H9 (cell line): ENCODE results near the gene OR2A7. TPM values are rescaled to one million over a fixed set of nuclear protein-coding genes. Genes with fewer than 3 reads are reported as not detected.
"Not testable (repeated sequence)": the region's sequence is repeated elsewhere in the genome, so short reads cannot be mapped to it uniquely, and the experiment has no call there.

Source experiments
- DNase-seq: peaks from one replicate; pipeline ENCODE4 v3.0.0-alpha.2; 2017
- H2AFZ ChIP-seq: one replicate; pipeline ENCODE4 v1.6.1; 2013; ENCODE audit warnings: mild to moderate bottlenecking, low read length, control low read depth, moderate library complexity
- H2AK5ac ChIP-seq: 2 replicates; pipeline ENCODE4 v1.6.1; 2013; ENCODE audit warnings: low read length, control low read depth, mixed read lengths; ENCODE audit not compliant: insufficient read length
- H2BK120ac ChIP-seq: one replicate; pipeline ENCODE4 v1.6.1; 2013; ENCODE audit warnings: low read depth, mild to moderate bottlenecking, low read length, control low read depth, inconsistent platforms; ENCODE audit not compliant: poor library complexity, severe bottlenecking
- H2BK12ac ChIP-seq: 2 replicates; pipeline ENCODE4 v1.6.1; 2013; ENCODE audit warnings: low read length, control low read depth, mixed read lengths, low read depth; ENCODE audit not compliant: insufficient read length
- H2BK15ac ChIP-seq: 2 replicates; pipeline ENCODE4 v1.6.1; 2013; ENCODE audit warnings: low read depth, low read length, control low read depth
- H2BK20ac ChIP-seq: one replicate; pipeline ENCODE4 v1.6.1; 2013; ENCODE audit warnings: low read depth, mild to moderate bottlenecking, low read length, control low read depth, inconsistent platforms; ENCODE audit not compliant: poor library complexity, severe bottlenecking
- H2BK5ac ChIP-seq: 2 replicates; pipeline ENCODE4 v1.6.1; 2013; ENCODE audit warnings: low read length, control low read depth, mixed read lengths; ENCODE audit not compliant: insufficient read length
- H3K14ac ChIP-seq: 2 replicates; pipeline ENCODE4 v1.6.1; 2013; ENCODE audit warnings: low read length, control low read depth; ENCODE audit not compliant: insufficient read depth
- H3K18ac ChIP-seq: 2 replicates; pipeline ENCODE4 v1.6.1; 2013; ENCODE audit warnings: low read depth, mild to moderate bottlenecking, mixed read lengths, low read length, control low read depth; ENCODE audit not compliant: insufficient read length
- H3K23ac ChIP-seq: 2 replicates; pipeline ENCODE4 v1.6.1; 2013; ENCODE audit warnings: low read length, control low read depth, mixed read lengths, low read depth; ENCODE audit not compliant: insufficient read length
- H3K23me2 ChIP-seq: 2 replicates; pipeline ENCODE4 v1.6.1; 2013; ENCODE audit warnings: low read depth, mild to moderate bottlenecking, mixed read lengths, low read length, control low read depth; ENCODE audit not compliant: insufficient read length, poor library complexity, severe bottlenecking
- H3K27ac ChIP-seq: 2 replicates; pipeline ENCODE4 v1.5.1; 2013; ENCODE audit warnings: low read length, control low read depth, mixed read lengths, low read depth; ENCODE audit not compliant: insufficient read length
- H3K27me3 ChIP-seq: 2 replicates; pipeline ENCODE4 v1.6.1; 2013; ENCODE audit warnings: low read length, control low read depth, inconsistent platforms; ENCODE audit not compliant: insufficient read depth
- H3K4ac ChIP-seq: 2 replicates; pipeline ENCODE4 v1.6.1; 2013; ENCODE audit warnings: low read depth, mild to moderate bottlenecking, control low read depth, inconsistent platforms, low read length, moderate library complexity
- H3K4me1 ChIP-seq: 2 replicates; pipeline ENCODE4 v1.6.1; 2013; ENCODE audit warnings: low read length, control low read depth, inconsistent platforms; ENCODE audit not compliant: insufficient read depth
- H3K4me2 ChIP-seq: 2 replicates; pipeline ENCODE4 v1.6.1; 2013; ENCODE audit warnings: low read length, control low read depth, mixed read lengths; ENCODE audit not compliant: insufficient read length, insufficient read depth
- H3K56ac ChIP-seq: 2 replicates; pipeline ENCODE4 v1.6.1; 2013; ENCODE audit warnings: low read depth, mild to moderate bottlenecking, mixed read lengths, low read length, control low read depth; ENCODE audit not compliant: insufficient read length
- H3K79me1 ChIP-seq: 2 replicates; pipeline ENCODE4 v1.6.1; 2013; ENCODE audit warnings: low read depth, mild to moderate bottlenecking, moderate library complexity, low read length, control low read depth, inconsistent platforms; ENCODE audit not compliant: insufficient read depth, poor library complexity, severe bottlenecking
- H3K79me2 ChIP-seq: 2 replicates; pipeline ENCODE4 v1.6.1; 2013; ENCODE audit warnings: low read length, control low read depth, inconsistent platforms; ENCODE audit not compliant: insufficient read depth
- H3K9ac ChIP-seq: 2 replicates; pipeline ENCODE4 v1.6.1; 2013; ENCODE audit warnings: low read length, control low read depth, mixed read lengths; ENCODE audit not compliant: insufficient read length; ENCODE audit errors: extremely low read depth
- H3K9me3 ChIP-seq: one replicate; pipeline ENCODE4 v1.6.1; 2013; ENCODE audit warnings: low read depth, low read length, inconsistent platforms; ENCODE audit not compliant: control insufficient read depth
- H3T11ph ChIP-seq: one replicate; pipeline ENCODE4 v1.6.1; 2013; ENCODE audit warnings: mild to moderate bottlenecking, low read length, control low read depth, inconsistent platforms
- H4K20me1 ChIP-seq: one replicate; pipeline ENCODE4 v1.6.1; 2013; ENCODE audit not compliant: control insufficient read depth, insufficient read length, insufficient read depth
- H4K5ac ChIP-seq: 2 replicates; pipeline ENCODE4 v1.6.1; 2013; ENCODE audit warnings: low read depth, mild to moderate bottlenecking, mixed read lengths, low read length, control low read depth; ENCODE audit not compliant: insufficient read length
- H4K8ac ChIP-seq: replicated peaks from 2 replicates; pipeline ENCODE4 v1.6.1; 2013; ENCODE audit warnings: low read length, control low read depth, mixed read lengths, low read depth; ENCODE audit not compliant: insufficient read length
- H4K91ac ChIP-seq: 2 replicates; pipeline ENCODE4 v1.6.1; 2013; ENCODE audit warnings: low read depth, mild to moderate bottlenecking, moderate library complexity, mixed read lengths, low read length, control low read depth; ENCODE audit not compliant: insufficient read length
- H3K27ac Mint-ChIP-seq, 3 experiments: 2 replicates in 2 of 3; 3 replicates in 1 of 3; pipeline ENCODE4 v1.8.0; 2020 to 2021; ENCODE audit warnings: mixed read lengths in 3 of 3, mild to moderate bottlenecking in 1 of 3, moderate library complexity in 1 of 3
- H3K27me3 Mint-ChIP-seq: 2 replicates; pipeline ENCODE4 v1.8.0; 2021; ENCODE audit warnings: low read depth, mild to moderate bottlenecking, moderate library complexity, mixed read lengths
- H3K36me3 Mint-ChIP-seq, 3 experiments: 2 replicates in 2 of 3; 3 replicates in 1 of 3; pipeline ENCODE4 v1.8.0; 2020 to 2021; ENCODE audit warnings: low read depth in 3 of 3, mixed read lengths in 3 of 3; ENCODE audit not compliant: insufficient read depth in 1 of 3
- H3K4me1 Mint-ChIP-seq, 2 experiments: 2 replicates each; pipeline ENCODE4 v1.8.0; 2020; ENCODE audit warnings: mixed read lengths in 2 of 2
- H3K4me3 Mint-ChIP-seq, 2 experiments: 2 replicates in 1 of 2; 3 replicates in 1 of 2; pipeline ENCODE4 v1.8.0; 2020 to 2021; ENCODE audit warnings: mild to moderate bottlenecking in 2 of 2, mixed read lengths in 2 of 2, moderate library complexity in 1 of 2
- H3K9me3 Mint-ChIP-seq, 2 experiments: 2 replicates in 1 of 2; 3 replicates in 1 of 2; pipeline ENCODE4 v1.8.0; 2020; ENCODE audit warnings: mild to moderate bottlenecking in 2 of 2, mixed read lengths in 2 of 2, moderate library complexity in 1 of 2
- WGBS: extraction: QIAGEN DNeasy Blood & Tissue Kit; methylation state at CpG from one replicate; pipeline ENCODE4 v1.1.7; 2013; ENCODE audit warnings: missing lambda C conversion rate, low lambda C conversion rate, mixed read lengths; ENCODE audit not compliant: insufficient read length; ENCODE audit errors: extremely low coverage; 5-methylcytosine and 5-hydroxymethylcytosine counted together
- total RNA-seq: library from RNA; stranded (reverse); gene quantifications from 2 replicates; pipeline ENCODE4 v1.2.1, GENCODE V29; 2021

The OR2A7 gene
- total RNA-seq, 1 experiment from 2014 or later, result 2.5 TPM

GRCh38 chr7:144259067-144259466 is 5.5 kb downstream of the OR2A7 start:
- not testable (repeated sequence) for H3K27me3 ChIP-seq, H2BK5ac ChIP-seq, H4K91ac ChIP-seq, H3K18ac ChIP-seq, H3K36me3 Mint-ChIP-seq, H3K27ac Mint-ChIP-seq, H2BK15ac ChIP-seq, H3K23me2 ChIP-seq, H3K4ac ChIP-seq, H4K8ac ChIP-seq, H3K23ac ChIP-seq, H3T11ph ChIP-seq, H2AFZ ChIP-seq, H3K56ac ChIP-seq, H3K9ac ChIP-seq, H3K79me1 ChIP-seq, H2BK12ac ChIP-seq, H2AK5ac ChIP-seq, H3K27me3 Mint-ChIP-seq, H2BK20ac ChIP-seq, DNase-seq, H3K14ac ChIP-seq, H4K20me1 ChIP-seq, H2BK120ac ChIP-seq, H3K4me2 ChIP-seq, H4K5ac ChIP-seq, H3K9me3 Mint-ChIP-seq, H3K9me3 ChIP-seq, H3K27ac ChIP-seq, H3K79me2 ChIP-seq, H3K4me1 ChIP-seq, H3K4me3 Mint-ChIP-seq
- WGBS, result no CpG with 5 or more reads among the region's 14 CpGs
- H3K4me1 Mint-ChIP-seq, result peaks cover 7 to 11% of the 10 kb centered on the region in 2 experiments; a peak in 3 of 4 replicates
